GM18526 (cell line): Measurements from ENCODE around the gene CXCL14.

Experiments
- POLR2A ChIP-seq: IDR thresholded peaks from 3 replicates; pipeline ENCODE4 v1.6.1; 2011; ENCODE audit not compliant: insufficient read length; ENCODE audit errors: extremely low read depth

Gene CXCL14

DNA sequence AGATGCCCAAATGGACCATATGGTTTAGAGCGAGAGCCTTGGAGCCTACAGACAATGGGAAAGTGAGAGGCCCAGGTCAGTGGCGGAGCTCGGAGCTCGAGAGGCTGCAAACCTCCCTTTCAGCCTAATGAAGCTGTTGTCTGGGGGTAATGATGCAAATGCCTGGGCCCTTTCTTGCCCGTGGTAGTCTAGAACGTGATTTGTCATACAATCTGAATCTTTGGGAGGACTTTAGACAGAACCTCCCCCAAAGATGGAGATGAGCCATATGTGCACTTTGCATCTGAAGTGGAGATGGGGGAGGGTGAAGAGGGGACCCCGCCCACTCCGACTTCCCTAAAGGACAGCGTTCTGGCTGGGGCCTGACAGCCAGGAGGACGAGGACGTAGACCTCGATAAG lies 32.7 kb downstream of the CXCL14 start:
- TF ChIP-seq POLR2A: no peak

DNA sequence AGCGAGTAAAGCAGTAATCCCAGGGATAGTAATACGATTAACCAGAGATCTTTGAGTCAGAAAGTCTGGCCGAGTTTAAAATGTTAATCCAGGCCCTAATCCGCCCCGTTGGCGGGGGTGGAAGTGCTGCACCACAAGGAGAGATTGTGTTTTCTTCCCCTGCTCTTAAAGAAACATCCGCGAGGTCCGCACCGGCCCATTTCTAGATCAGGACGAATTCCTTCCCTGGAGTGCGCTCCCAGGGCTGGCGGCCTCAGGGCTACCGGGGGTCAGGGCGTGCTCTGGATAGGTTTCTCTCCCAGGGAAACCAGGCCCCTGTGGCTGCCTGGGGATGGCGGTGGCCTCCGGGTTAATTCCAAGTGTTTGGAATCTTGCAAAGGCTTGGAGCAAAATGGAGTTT lies 33.7 kb downstream of the CXCL14 start:
- no peak for TF ChIP-seq POLR2A

DNA sequence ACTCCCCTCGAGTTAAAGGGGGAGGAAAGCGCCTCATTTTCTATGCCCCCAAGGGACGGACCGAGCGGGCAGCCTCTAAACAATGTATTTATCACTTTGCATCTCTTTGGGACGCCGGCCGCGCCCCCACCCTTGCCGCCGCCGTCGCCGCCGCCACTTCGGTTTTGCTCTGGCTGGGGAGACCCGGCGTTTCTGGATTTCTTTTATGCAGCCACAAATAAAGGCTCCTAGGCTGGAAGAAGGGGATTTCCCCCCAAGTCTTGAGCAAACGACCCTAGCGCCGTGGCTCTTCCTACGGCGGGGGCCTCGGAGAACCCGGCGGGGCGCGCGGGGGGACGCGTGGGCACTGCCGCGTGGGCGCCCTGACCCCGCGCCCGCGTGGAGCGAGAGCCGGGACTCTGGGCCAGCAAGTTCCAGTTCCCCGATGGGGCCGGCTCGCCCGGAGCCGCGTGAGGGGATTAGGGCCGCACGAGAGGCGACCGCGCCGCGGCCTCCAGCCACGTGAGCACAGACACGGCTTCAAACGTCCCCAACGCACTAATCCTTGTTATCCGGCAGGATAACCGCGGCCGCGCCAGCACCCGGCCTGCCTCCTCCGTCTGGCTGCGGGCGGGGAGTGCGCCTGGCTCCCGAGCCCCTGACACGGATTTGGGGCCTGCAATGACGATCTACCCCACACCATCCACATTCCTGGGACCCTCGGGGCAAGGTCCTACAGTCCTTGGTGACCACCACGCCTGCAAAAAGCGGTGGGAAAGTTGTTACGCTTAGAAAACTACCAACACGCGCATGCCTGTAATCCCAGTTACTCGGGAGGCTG lies 35.1 kb downstream of the CXCL14 start:
- no peak for TF ChIP-seq POLR2A

DNA sequence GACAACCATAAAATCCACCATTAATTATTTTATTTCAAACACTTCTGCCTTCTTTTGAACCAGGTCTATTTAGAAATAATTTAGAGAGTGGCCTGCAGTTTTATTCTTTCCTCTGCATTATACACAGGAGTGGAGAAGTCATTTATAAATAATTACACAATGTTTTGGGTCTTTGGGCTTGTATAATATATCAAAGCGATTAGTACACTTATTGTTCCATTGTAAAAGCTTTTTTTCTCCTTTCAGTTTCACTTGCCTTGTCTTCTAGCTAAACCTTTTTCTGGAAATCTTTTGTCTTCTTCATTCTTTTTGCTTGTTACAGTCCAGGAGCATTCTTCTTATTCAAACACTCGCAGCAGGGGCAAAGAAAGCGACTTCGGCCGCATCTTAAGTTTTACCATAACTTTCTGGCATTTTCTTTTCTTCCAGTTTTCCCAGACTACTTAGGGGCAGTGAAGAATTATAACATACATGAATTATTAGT lies 35.7 kb downstream of the CXCL14 start:
- no peak for TF ChIP-seq POLR2A

DNA sequence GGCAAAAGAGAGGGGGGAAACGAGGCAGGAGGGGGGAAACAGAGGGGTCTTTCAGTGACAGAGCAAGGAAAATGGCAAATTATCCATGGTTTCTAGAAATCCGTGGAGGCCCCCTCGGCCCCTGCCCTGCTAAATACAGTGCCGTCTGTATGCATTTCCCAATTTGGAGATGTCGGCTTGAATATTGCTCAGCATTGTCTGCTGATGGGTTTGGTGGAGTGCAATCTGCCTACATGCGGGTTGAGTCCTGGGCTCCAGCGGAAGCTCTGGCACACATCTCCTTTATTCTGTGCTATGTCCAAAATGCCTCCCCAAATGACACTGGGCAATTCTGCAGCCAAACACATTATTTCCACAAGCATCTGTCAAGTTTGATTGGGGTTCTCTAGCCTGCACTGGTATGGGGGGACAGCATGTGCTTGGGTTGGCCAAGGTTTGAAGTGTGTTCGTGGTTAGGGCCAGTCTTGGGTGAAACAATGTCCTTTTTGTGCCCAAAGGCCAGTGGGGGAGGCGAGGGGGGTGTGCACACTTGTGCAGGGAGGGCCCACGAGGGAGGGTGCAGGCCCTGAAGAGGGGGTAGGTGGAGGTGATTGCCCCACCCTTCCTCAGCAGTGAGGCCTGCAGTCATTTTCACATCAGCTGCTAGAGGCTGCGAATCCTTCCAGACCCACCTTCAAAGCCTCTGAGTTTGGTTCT lies 36.8 kb downstream of the CXCL14 start:
- TF ChIP-seq POLR2A: no peak

DNA sequence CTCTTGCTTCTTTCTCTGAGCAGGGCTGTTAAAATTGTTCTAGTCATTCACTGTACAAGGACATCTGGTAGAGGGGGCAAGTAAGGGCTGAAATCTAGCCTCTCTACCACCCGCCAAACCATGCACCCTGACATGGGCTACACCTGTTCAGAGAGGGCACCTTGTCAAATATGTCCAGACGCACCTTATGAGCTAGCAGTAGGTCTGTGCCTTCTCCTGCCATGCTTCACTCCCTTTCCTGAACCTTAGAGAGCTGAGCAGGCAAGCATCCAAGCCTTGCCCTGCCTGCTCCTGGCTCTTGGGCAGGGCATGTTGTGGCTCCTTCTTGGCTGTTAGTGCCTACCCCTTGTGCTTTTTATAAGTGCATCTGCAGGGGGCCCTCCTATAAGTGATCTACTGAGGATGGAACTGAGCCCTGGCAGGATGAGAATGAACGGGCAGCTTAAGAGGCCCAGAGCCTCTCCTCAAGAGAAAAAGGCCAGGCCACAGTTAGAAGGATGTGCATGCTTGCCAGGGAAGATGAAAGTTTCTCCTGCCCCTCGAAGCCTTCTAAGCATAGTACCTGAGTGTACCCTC lies 39.3 kb downstream of the CXCL14 start:
- TF ChIP-seq POLR2A: no peak

DNA sequence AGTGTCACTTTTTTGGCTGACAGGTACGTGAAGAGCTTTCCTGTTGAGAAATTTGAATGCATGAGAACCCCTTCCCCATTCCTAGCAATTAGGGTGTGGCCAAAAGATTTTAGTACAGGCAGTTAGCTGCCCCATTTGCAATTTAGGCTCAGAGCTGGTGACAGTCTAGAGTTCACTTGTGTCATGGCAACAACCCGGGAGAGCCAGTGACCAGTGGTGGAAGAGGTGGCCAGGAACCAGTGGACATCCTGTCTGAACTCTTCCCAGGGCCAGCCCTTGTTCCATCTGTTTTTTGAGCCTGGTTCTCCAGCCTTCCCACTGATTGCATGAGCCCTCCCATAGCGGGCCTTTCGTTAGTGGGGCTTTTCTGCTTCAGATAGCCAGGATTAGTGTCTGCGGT lies 40.5 kb downstream of the CXCL14 start:
- no peak for TF ChIP-seq POLR2A

DNA sequence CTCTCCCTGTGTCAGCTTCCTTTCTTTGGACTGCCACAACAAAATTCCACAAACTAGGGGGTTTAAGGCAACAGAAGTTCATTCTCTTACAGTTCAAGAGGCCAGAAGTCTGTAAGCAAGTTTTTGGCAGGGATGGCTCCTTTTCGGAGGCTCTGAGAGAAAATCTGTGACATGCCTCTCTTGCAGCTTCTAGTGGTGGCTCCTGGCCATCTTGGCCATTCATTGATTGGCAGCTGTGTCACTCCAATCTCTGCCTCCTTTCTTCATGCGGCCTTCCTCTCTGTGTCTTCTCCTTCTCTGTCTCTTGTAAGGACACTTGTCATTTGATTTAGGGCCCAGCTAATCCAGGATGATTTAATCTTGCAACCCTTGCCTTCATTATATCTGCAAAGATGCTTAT lies 41.0 kb downstream of the CXCL14 start:
- no peak for TF ChIP-seq POLR2A

DNA sequence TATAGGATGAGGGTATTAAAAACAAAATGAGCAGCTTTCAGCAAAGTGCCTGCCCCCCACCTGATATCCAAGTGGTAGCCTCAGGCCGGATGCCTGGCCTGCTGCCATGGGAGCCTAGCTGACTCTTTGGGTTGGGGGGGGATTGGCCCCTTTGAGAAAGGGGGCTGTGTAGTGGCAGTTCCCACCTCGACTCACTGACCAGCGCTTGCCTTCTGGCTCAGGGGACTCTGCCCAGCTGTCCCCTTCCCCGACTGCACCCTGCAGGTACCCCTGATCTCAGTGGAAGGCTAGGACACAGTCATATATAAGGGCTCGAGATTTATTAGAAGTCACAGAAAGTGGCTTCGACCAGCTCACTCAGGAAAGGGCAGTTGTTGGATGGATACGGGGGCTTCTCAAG lies 41.5 kb downstream of the CXCL14 start:
- no peak for TF ChIP-seq POLR2A

DNA sequence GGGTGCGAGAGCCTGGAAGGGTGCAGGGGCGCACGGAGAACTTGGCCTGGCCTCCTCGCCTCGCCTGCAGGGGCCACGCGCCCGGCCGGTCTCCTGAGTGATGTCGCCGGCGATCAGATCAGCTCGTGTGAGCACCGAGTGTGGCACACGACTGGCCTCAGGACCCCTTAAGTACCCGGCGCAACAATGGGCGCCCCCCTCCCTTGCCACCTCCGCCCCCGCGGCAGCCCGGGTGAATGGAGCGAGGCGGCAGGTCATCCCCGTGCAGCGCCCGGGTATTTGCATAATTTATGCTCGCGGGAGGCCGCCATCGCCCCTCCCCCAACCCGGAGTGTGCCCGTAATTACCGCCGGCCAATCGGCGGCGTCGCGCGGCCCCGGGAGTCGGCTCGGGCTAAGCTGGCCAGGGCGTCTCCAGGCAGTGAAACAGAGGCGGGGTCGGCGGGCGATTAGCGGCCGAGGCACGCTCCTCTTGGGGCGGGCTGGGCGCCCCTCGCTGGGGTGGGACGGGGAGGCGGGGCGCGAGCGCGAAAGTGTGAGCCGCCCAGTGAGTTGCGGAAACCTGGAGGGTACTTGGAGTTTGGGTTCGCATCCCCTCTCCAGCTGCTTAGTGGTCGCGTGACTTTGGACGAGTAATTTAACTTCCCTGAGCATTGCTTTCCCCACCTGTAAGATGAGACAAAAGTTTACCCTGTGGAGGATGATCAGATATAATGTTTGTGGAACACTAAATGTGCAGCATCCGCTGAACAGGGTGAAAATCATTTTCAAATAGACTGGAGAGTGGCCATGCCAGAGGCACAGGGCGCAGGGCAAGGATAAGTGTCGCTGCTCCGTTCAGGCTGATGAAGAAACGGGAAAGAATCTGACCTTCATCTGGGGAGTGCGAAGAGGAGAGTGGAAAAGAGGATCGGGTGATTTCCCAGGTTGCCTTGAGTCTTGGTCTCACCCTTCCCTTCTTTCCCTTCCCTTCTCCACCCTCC lies 42.7 kb downstream of the CXCL14 start, which contains the start of gene NEUROG1:
TSS of gene NEUROG1 (minus strand) at position 145 of the 982 bp plus-strand sequence. CDS start 274 bp downstream, outside the sequence.
- no peak for TF ChIP-seq POLR2A

DNA sequence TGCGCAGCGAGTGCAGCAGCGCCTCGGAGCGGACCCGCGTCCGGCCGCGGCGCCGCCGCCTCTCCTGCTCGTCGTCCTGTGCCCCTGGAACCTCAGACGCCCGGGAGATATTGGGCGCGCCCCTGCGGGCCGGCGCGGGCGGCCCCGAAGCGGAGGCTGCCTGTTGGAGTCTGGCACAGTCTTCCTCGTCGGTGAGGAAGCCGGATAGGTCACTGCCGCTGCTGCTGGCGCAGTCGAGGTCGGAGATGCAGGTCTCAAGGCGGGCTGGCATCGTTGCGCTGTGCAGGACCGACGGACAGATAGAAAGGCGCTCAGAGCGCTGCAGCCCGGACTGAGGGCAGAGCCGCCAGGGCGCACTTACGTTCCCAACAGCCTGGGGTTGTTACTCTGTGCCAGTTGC lies 43.4 kb downstream of the CXCL14 start:
- no peak for TF ChIP-seq POLR2A

DNA sequence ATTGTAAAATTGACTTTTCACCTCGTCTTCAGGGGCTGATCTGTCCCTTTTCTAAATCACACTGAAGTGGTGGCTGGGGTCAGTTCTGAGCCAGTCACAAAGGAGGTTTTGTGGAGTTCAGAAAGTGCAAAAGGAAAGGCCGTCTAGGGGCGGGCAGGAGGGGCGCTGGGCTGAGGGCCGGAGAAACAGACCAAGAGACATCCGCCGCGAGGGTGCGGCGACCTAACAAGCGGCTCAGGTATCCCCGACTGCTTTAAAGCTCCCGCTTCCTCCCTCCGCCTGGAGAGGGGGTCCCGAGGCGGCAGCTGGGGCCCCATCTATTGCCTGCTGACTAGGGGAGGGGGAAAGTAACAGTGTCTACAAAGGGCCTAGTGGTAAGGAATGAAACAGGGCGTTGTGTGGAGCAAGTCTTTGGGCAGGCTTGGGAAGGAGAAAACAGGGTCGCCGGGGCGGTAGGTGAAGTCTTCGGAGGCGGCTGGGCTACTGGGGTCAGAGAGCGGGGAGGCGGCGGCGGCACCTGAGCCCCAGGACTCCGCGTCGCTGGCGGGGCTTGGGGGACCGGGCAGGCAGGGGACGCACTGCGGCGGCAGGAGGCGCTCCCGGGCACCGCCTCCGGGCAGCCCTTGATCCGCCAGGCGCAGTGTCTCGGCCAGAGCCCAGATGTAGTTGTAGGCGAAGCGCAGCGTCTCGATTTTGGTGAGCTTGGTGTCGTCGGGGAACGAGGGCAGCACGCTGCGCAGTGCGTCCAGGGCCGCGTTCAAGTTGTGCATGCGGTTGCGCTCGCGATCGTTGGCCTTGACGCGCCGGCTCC lies 44.0 kb downstream of the CXCL14 start:
- no peak for TF ChIP-seq POLR2A

DNA sequence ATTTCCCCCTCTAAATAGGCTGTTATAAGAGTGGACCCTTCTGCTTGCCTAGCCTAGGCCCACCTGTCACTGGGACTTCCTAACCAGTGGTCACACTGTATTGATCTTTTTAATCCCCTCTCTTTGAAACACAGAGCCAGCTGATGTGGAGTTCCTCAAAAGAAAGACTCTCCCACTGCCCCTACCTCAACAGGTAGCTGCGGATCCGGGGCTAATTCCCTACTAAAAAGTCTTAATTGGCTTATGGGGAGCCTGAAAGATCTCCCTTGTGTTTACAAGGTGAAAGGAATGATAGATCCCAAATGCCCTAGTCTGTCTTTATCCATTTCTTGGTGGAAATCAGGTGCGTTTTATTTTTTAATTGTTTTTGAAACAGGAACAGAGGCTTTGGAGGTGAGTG lies 45.0 kb downstream of the CXCL14 start:
- TF ChIP-seq POLR2A: no peak

DNA sequence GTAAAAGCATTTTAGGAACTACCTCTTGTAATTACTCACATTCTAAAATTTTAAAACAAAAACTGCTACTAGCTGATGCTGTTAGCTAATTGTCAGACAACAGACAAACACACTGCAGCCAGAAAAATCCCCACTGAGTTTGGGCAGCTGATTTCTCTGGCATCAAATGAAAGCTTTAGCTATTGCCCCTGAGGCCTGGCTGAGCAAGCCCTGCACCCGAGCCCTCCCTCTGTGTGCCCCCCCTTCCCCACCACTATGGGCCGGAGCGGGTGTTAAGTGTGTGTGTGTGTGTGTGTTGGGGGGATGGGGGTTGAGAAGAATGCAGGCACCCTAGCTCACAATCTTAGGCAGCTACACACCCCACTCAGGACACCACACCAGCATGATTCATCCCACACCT lies 45.5 kb downstream of the CXCL14 start:
- no peak for TF ChIP-seq POLR2A

DNA sequence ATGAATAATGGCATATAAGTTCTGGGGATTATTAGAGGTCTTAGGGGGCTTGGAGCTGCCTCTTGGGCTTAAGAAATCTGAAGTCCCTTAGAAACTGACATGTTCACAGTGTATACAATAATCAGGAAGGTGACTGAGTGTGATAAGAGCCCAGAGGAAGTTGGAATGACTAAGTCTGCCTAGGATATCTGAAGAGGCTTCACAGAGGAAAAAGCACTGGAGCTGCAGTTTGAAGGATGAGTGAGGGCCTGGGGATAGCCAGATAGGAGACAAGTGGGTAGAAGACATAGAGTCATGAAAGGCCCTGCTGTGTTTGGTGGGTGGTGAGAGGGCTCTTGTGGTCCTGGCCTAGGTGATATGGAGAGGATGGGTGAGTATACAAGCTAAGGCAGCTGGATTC lies 51.9 kb downstream of the CXCL14 start:
- no peak for TF ChIP-seq POLR2A

DNA sequence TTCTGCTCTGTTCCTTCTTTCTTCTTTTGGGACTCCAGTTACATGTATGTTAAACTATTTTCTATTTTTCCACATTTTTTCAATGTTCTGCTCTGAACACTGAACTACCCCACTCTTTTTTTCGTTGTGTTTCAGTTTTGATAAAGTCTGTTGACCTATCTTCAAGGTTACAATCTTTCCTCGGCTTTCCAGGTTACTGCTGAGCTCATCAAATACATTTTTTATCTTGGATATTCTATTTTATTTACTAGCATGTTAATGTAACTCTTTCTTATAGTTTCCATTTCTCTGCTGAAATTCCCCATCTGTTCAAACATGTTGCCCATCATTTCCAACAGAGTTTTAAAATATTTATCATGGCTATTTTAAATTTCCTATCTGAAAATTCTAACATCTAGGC lies 56.8 kb downstream of the CXCL14 start:
- TF ChIP-seq POLR2A: no peak
